Muscle layer of colon (tissue), 2 donors: ENCODE results near the gene TRIM44.
"Not testable (repeated sequence)": the region's sequence is repeated elsewhere in the genome, so short reads cannot be mapped to it uniquely, and the experiment has no call there.

ENCODE experiments used
- H3K27ac ChIP-seq: one replicate; pipeline ENCODE4 v1.7.0; 2013; ENCODE audit warnings: low read depth, mild to moderate bottlenecking, low read length, moderate library complexity
- H3K27me3 ChIP-seq, 2 donors: one replicate each; pipeline ENCODE4 v1.7.0; 2013; ENCODE audit warnings: low read length in 2 of 2, mild to moderate bottlenecking in 2 of 2; ENCODE audit not compliant: insufficient read depth in 2 of 2, control insufficient read depth in 1 of 2
- H3K36me3 ChIP-seq: one replicate; pipeline ENCODE4 v1.7.0; 2013; ENCODE audit warnings: mild to moderate bottlenecking, low read length; ENCODE audit not compliant: insufficient read depth
- H3K4me1 ChIP-seq: one replicate; pipeline ENCODE4 v1.7.0; 2013; ENCODE audit warnings: mild to moderate bottlenecking, low read length; ENCODE audit not compliant: insufficient read depth
- H3K4me3 ChIP-seq, 2 donors: one replicate each; pipeline ENCODE4 v1.7.0; 2013; ENCODE audit warnings: low read length in 2 of 2, low read depth in 1 of 2, mild to moderate bottlenecking in 1 of 2, moderate library complexity in 1 of 2
- H3K9ac ChIP-seq: one replicate; pipeline ENCODE4 v1.7.0; 2013; ENCODE audit warnings: low read length
- H3K9me3 ChIP-seq: one replicate; pipeline ENCODE4 v1.7.0; 2013; ENCODE audit warnings: mild to moderate bottlenecking, low read length
- donor health status: abdominal sarcoma.
- donor health status: Adenocarcinoma of cecum.

The TRIM44 gene

DNA sequence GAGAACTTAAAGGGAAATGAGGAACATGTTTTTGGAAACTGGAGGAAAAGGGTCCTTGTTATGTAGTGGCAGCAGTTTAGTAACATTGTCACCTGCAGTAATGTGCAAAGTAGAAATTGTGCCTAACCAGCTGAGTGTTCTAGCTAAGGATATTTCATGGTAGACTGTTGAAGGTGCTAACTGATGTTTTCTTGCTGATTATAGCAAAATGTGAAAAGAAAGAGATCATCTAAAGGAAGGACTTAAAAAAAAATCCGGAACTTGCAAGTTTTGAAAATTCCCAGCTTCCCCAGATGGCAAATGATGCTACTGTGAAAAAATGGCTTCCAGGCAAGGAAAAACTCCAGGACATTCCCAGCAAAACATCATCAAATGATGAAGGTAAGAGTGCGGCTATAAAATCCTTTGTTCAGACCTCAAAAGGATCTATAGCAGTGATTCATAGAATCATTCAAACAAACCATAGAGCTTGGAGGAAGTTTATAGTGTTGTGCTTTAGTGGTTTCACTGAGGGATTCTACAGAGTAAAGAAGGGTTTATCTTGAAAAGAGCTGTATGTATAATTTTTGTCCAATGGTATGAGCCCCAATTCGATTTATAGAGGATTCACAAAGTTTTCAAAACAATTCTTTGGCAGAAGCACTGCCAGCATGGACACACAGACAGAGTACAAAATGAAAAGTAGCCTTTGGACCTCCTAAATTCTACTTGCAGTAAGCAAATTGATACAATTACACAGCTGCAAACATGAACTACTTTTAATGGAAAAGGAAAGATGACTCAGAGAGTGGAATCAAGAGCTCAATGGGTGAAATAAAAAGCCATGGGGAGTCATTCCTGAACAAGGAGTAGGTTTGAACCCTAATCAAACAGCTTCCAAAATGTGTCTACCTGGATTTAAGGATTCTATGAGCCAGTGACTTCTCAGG, 4.3 kb upstream of the TRIM44 start:
- H3K9me3 ChIP-seq = no peaks in the 10 kb centered on the region
- no peak overlapping the region for H3K9ac ChIP-seq
- no peak overlapping the region for H3K27ac ChIP-seq
- H3K36me3 ChIP-seq = no peaks in the 10 kb centered on the region
- H3K4me1 ChIP-seq = peaks cover 8% of the 10 kb centered on the region
- no peak overlapping the region for H3K4me3 ChIP-seq
- peaks cover 0 to 4% of the 10 kb centered on the region in 2 donors for H3K27me3 ChIP-seq

DNA sequence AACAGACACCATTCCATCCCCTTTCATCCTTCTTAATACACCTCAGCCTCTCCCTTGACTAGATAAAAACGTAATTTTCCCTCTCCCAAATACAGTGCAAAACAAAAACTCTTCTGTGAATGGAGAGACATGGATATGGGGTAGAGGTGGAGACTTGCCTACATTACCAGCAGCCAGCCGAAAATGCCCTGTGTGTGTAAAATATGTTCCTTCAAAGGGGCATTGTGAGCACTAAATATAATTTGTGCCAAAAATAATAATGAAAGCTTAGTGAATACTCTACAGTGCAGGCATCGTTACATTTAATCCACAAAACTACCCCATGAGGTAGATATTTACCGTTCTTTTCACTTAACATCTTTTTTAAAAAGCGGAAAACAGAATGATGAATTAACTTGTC, 1.0 kb upstream of the TRIM44 start:
- Histone ChIP-seq H3K27ac (peak overlapping the region; percentile 71), H3K27me3 (no peaks in the 10 kb centered on the region), H3K9ac (peak overlapping the region; percentile 82), H3K9me3 (no peaks in the 10 kb centered on the region), H3K4me1 (peaks cover 20% of the 10 kb centered on the region), H3K4me3 (peak overlapping the region; percentile 79 to 91), H3K36me3 (no peaks in the 10 kb centered on the region)

DNA sequence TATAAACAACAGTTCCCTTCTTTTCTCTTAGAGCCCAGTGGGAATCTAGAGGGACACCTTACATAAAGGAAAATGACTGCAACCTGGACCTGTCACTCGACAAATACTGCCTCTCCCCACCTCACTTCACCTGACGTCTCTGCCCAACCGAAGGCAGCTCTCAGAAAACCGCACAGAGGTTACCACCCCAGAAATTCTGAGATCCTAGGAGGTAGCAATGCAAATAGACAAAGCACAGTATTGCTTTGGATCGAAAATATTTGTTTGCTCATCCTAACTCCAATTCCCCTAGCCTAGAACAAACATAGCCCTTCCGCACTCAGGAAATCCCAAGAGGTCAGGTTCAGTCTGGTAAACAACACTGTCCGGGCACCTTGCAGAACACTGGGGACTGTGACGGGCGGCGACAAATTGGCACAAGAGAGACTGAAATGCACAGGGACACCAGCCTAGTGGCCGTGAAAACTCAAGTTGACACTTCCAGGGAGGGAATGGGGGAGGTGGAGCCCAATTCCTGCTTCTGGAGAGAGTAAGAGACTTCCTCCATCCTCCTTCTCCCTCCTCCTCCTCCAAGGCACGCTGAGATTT, 420 bp upstream of the TRIM44 start:
- Histone ChIP-seq H3K9me3 (no peaks in the 10 kb centered on the region), H3K9ac (peak overlapping the region; percentile 82), H3K4me3 (peak overlapping the region; percentile 79 to 91), H3K4me1 (peaks cover 20% of the 10 kb centered on the region), H3K36me3 (no peaks in the 10 kb centered on the region), H3K27ac (peak overlapping the region; percentile 71), H3K27me3 (no peaks in the 10 kb centered on the region)

DNA sequence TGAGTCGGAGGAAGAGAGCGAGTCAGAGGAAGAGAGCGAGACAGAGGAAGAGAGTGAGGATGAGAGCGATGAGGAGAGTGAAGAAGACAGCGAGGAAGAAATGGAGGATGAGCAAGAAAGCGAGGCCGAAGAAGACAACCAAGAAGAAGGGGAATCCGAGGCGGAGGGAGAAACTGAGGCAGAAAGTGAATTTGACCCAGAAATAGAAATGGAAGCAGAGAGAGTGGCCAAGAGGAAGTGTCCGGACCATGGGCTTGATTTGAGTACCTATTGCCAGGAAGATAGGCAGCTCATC, 780 bp downstream of the TRIM44 start:
- H3K9ac ChIP-seq = no peak overlapping the region
- peak overlapping the region; percentile 79 to 91 for H3K4me3 ChIP-seq
- peaks cover 20% of the 10 kb centered on the region for H3K4me1 ChIP-seq
- no peaks in the 10 kb centered on the region for H3K9me3 ChIP-seq
- H3K36me3 ChIP-seq = no peaks in the 10 kb centered on the region
- H3K27ac ChIP-seq = peak overlapping the region; percentile 71
- H3K27me3 ChIP-seq = no peaks in the 10 kb centered on the region

DNA sequence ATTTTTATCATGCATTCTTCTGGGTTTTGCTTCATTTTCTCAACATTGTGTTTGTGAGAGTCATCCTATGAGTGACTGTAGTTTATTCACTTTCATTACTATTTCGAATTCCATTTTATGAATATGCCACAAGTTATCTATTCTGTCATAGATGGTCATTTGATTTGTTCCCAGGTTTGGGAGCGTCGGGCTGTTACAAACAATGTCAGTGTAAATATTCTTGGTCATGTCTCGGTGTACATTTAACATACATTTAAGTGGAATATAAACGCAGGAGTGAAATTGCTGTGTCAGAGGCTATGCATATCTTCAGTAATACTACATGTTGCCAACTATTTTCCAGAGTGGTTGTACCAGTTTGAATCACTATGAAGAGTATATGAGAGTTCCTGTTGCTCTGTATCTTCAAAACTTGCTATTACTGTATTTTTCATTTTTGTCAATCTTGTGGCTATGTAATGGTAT, 2.4 kb downstream of the TRIM44 start:
- Histone ChIP-seq H3K36me3 (no peaks in the 10 kb centered on the region), H3K27ac (no peak overlapping the region), H3K9ac (no peak overlapping the region), H3K27me3 (no peaks in the 10 kb centered on the region), H3K4me3 (peak overlapping the region in 1 of 2 donors; percentile 13), H3K9me3 (no peaks in the 10 kb centered on the region), H3K4me1 (peaks cover 20% of the 10 kb centered on the region)

DNA sequence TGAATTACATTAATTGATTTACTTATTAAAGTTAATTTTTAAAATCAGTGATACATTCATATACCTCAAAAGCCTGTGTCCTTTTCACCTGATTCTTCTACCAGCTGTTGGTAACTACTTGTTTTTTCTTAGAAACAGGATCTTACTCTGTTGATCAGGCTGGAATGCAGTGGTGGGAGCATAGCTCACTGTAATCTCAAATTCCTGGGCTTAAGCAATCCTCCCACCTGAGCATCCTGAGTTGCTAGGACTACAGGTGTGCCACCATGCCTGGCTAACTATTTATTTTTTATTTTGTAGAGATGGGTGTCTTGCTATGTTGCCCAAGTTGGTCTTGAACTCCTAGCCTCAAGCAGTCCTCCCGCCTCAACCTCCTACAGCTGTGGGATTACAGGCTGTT, 4.7 kb downstream of the TRIM44 start:
- H3K4me1 ChIP-seq = peaks cover 14% of the 10 kb centered on the region
- H3K27me3 ChIP-seq = no peaks in the 10 kb centered on the region
- no peaks in the 10 kb centered on the region for H3K36me3 ChIP-seq
- no peak overlapping the region for H3K9ac ChIP-seq
- no peak overlapping the region for H3K4me3 ChIP-seq
- no peak overlapping the region for H3K27ac ChIP-seq
- no peaks in the 10 kb centered on the region for H3K9me3 ChIP-seq

DNA sequence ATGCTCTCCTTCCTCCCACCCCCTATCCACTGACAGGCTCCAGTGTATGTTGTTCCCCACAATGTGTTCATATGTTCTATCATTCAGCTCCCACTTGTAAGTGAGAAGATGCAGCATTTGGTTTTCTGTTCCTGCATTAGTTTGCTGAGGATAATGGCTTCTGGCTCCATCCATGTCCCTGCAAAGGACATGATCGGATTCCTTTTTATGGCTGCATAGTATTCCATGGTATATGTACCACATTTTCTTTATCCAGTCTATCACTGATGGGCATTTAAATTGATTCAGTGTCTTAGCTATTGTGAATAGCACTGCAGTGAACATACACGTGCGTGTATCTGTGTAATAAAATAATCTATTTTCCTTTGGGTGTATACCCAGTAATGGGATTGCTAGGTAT, 5.8 kb downstream of the TRIM44 start:
- not testable (repeated sequence) for H3K9ac ChIP-seq, H3K9me3 ChIP-seq, H3K27ac ChIP-seq, H3K27me3 ChIP-seq, H3K4me3 ChIP-seq, H3K36me3 ChIP-seq
- H3K4me1 ChIP-seq = peaks cover 11% of the 10 kb centered on the region

DNA sequence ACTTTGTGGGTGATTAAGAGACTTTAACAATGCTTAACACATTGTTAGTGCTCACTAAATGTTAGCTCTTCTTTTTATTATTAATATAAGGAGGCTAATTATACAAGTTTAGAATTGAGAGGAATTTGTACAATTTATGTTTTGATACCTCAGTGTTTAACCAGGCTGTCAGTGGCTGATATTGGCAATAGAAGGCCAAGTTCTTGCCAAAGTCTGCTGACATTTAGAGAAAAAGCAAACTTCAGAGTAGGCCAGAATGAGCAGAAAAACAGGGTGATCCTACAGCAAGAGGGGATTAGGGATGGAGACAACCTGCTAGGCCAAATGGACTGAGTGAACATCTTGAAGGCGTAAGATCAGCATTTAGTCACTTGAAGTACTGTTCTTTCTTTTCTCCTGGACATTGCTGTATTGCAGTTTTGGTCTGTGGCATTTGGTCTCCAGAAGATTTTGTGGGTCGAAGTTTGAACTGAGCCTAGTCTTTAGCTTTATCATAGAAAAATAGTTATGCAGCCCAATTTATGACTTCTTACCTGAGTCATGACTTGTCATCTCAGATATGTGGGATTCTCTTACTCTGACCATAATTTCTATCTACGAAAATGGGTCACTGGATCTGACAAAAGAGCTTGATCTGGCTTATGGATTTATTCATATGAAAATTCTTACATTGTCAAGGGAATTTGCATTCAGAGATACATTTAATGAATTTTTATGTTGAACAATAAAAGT, 9.0 kb downstream of the TRIM44 start:
- Histone ChIP-seq H3K9ac (no peak overlapping the region), H3K4me1 (peaks cover 17% of the 10 kb centered on the region), H3K9me3 (no peaks in the 10 kb centered on the region), H3K4me3 (no peak overlapping the region), H3K27me3 (no peaks in the 10 kb centered on the region), H3K27ac (no peak overlapping the region), H3K36me3 (no peaks in the 10 kb centered on the region)

DNA sequence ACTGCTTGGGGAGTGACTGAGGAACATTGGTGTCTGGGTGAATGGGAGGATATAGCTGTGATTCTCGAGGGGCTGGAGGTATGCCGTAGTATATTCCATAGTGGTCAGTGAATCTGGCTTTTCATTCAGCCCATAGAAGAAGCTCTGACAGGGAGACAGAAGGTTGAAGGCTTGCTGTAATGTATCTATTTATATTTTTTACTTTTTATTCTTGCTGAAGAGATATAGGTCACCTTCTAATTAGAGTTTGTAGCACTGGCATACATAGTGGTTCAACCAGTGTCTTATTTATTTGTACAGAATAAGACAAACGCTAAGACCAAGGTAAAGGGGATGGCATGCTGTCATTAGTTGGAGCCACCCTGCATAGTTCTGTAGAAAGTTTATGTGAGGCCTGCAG, 10.0 kb downstream of the TRIM44 start:
- no peak overlapping the region for H3K27ac ChIP-seq
- H3K4me3 ChIP-seq = no peak overlapping the region
- peaks cover 18% of the 10 kb centered on the region for H3K4me1 ChIP-seq
- no peaks in the 10 kb centered on the region for H3K36me3 ChIP-seq
- H3K9ac ChIP-seq = no peak overlapping the region
- no peaks in the 10 kb centered on the region for H3K9me3 ChIP-seq
- no peaks in the 10 kb centered on the region for H3K27me3 ChIP-seq

DNA sequence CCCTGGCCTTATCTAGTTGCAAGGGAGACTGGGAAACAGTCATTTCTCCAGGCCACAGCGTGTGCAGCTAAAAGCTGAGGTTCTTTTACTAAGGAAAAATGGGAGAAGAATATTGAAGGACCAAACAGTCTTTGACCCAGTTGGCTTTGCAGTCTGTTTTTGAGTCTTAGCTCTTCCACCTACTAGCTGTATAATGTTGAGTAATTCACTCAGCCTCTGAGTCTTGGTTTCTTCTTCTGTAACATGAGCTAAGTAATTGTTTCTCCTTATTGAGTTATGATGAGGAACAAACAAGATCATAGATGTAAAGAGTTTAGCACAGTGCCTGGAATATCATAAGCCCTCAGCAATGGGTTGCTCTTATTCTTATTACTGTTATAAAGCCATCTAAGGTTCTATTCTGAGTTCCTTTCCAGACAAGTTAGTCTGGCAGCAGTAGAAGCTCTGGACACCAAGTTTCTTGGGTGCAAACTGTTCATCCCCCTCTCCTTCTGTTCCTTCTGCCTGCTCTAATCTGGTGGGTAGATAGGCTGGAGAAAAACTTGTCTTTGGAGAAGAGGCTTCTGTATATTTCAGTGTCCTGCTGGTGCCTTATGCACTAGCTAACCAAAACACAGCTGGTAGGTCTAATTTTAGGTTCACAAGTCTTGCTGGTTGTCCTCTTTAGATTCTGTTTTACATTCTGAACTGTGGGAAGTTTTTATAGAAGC, 13.5 kb downstream of the TRIM44 start:
- Histone ChIP-seq H3K4me3 (no peak overlapping the region), H3K27ac (no peak overlapping the region), H3K4me1 (peaks cover 18% of the 10 kb centered on the region), H3K9ac (no peak overlapping the region), H3K36me3 (no peaks in the 10 kb centered on the region), H3K9me3 (no peaks in the 10 kb centered on the region), H3K27me3 (no peaks in the 10 kb centered on the region)

DNA sequence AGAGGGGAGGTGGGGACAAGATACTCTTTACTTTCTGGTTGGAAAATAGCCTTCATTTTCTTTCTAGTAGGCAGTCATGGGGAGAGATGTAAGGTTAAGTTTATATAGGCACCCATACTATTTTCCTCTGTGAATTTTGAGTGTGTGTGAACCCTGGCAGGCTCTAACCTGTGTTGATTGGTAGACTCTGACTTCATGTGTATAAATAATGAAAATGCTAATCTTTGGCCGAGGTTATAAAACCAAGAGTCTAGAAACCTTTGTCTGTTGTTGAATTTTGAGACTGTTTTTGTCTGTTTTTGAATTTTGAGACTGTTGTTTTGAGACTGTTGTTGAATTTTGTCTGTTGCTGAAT, 14.0 kb downstream of the TRIM44 start:
- Histone ChIP-seq H3K4me1 (peaks cover 18% of the 10 kb centered on the region), H3K9ac (no peak overlapping the region), H3K4me3 (no peak overlapping the region), H3K9me3 (no peaks in the 10 kb centered on the region), H3K27me3 (no peaks in the 10 kb centered on the region), H3K36me3 (no peaks in the 10 kb centered on the region), H3K27ac (no peak overlapping the region)
